Right atrium auricular region (tissue), 2 donors: ENCODE measurements around the gene VPS54. TPM values are rescaled to one million over a fixed set of nuclear protein-coding genes. Genes with fewer than 3 reads are reported as not detected.

Source experiments
- DNase-seq: peaks from one replicate; pipeline ENCODE4 v3.0.0-alpha.2; 2019; ENCODE audit warnings: low spot score
- H3K27ac ChIP-seq, 2 donors: fragments of 200-600 bp; sonication (generic); 1 replicate in 1 of 2; 2 replicates in 1 of 2; pipeline ENCODE4 v1.5.1; 2016 to 2019
- H3K27me3 ChIP-seq, 2 donors: fragments of 200-600 bp; sonication (generic); one replicate each; pipeline versions ENCODE4 v1.5.1 to v1.6.0; 2017 to 2019
- H3K36me3 ChIP-seq: fragments of 200-600 bp; sonication (generic); one replicate; pipeline ENCODE4 v1.5.1; 2016
- H3K4me1 ChIP-seq, 2 donors: fragments of 200-600 bp; sonication (generic); one replicate each; pipeline versions ENCODE4 v1.5.1 to v1.6.0; 2017 to 2019
- H3K4me3 ChIP-seq, 2 donors: fragments of 200-600 bp; sonication (generic); 1 replicate in 1 of 2; 2 replicates in 1 of 2; pipeline ENCODE4 v1.5.1; 2017 to 2019; ENCODE audit warnings: mild to moderate bottlenecking in 1 of 2, moderate library complexity in 1 of 2
- H3K9me3 ChIP-seq, 2 donors: fragments of 200-600 bp; sonication (generic); one replicate each; pipeline ENCODE4 v1.5.1; 2019
- total RNA-seq, 2 donors: library from RNA; depleted of rRNA; stranded (reverse); fragments of >200 nt; gene quantifications; one replicate each; pipeline ENCODE4 v1.1.0, GENCODE V29; 2016
- TF ChIP-seq, protein P1 (sequence below), 2 donors: fragments of 200-600 bp; sonication (generic); IDR thresholded peaks; one replicate each; pipeline ENCODE4 v1.5.1; 2019; ENCODE audit warnings: antibody characterized with exemption in 2 of 2

The VPS54 gene
- total RNA-seq, 2 donors from 2014 or later = 10.9 to 12.5 TPM

DNA sequence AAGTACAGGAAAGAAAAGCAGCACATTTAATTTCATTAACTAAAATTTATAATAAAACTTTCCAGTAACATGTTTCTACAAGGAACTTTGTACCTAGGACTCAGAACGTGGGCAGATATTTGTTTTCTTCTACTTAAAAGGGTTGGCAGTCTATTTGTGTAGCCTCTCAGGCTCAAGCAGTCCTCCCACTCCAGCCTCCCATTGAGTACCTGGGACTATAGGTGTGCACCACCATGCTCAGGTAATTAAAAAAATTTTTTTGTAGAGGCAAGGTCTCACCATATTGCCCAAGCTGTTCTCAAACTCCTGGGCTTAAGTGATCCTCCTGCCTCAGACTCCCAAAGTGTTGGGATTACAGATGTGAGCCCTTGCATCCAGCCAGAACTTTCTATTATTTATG is 140.7 kb downstream of the VPS54 start:
- peaks cover 0 to 41% of the 10 kb centered on the region in 2 donors for H3K4me1 ChIP-seq
- TF ChIP-seq, protein P1, sequence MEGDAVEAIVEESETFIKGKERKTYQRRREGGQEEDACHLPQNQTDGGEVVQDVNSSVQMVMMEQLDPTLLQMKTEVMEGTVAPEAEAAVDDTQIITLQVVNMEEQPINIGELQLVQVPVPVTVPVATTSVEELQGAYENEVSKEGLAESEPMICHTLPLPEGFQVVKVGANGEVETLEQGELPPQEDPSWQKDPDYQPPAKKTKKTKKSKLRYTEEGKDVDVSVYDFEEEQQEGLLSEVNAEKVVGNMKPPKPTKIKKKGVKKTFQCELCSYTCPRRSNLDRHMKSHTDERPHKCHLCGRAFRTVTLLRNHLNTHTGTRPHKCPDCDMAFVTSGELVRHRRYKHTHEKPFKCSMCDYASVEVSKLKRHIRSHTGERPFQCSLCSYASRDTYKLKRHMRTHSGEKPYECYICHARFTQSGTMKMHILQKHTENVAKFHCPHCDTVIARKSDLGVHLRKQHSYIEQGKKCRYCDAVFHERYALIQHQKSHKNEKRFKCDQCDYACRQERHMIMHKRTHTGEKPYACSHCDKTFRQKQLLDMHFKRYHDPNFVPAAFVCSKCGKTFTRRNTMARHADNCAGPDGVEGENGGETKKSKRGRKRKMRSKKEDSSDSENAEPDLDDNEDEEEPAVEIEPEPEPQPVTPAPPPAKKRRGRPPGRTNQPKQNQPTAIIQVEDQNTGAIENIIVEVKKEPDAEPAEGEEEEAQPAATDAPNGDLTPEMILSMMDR (IDR thresholded peaks at IDR 0.05) = no peak
- H3K36me3 ChIP-seq = peaks cover 15% of the 10 kb centered on the region
- H3K4me3 ChIP-seq = no peak overlapping the region
- H3K9me3 ChIP-seq = no peaks in the 10 kb centered on the region
- no peaks in the 10 kb centered on the region for H3K27me3 ChIP-seq
- no peak for DNase-seq
- no peak overlapping the region for H3K27ac ChIP-seq

DNA sequence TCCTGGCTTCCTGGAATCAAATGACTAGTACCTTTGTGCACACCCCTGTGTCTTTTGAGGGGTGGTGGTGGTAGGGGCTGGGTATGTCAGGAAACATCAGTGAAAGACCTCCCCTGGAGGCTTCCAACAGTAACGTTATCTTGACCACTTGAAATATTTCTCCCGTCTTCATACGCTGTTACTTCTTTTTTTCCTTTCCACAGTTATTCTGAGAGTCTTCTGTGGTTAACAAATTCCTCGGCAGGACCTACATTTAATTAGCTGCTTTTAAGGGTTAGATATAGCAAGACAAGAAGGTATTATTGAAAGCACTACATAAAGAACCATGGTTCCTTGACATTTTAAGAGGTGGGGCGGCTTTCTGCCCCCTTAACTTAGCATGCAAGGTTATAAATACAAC is 142.9 kb downstream of the VPS54 start:
- Histone ChIP-seq H3K4me3 (no peak overlapping the region), H3K4me1 (peaks cover 0 to 52% of the 10 kb centered on the region in 2 donors), H3K27me3 (no peaks in the 10 kb centered on the region), H3K36me3 (peaks cover 9% of the 10 kb centered on the region), H3K27ac (peak overlapping the region; percentile 51 to 68), H3K9me3 (no peaks in the 10 kb centered on the region)
- TF ChIP-seq, protein P1 (IDR thresholded peaks at IDR 0.05) = no peak
- no peak for DNase-seq

DNA sequence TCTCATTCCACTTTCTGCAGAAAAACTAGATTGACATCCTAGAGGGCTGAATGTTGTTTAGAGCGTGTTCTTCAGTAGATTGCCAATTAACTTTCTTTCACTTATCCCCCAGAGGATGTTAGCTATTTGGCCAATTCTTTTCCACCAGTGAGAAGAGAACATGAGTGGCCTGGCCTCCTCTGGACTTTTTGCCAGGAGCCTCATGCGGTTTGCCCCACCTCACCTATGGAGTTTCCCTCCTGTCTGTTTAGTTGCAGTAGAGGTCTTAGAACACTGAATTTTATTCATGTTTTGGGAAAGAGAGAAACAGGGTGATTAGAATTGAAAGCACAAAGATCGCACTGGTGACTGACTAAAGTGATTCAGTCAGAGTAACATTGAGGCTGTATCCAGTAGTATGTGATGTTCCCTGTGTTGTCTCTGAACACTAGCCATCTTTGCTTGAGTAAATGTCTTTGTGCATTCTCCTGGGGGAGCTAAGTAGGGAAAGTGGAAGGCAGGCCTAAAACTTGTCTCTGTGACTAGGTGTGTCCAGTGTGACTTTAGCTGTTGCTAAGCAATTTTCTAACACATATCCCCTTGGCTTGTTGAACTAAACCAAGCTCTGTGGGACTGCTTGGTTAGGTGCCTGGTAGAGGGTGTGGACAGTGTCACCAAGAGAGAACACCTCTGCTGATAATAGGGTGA is 143.5 kb downstream of the VPS54 start:
- no peaks in the 10 kb centered on the region for H3K27me3 ChIP-seq
- H3K9me3 ChIP-seq = no peaks in the 10 kb centered on the region
- H3K4me3 ChIP-seq = no peak overlapping the region
- peaks cover 0 to 56% of the 10 kb centered on the region in 2 donors for H3K4me1 ChIP-seq
- TF ChIP-seq, protein P1 (IDR thresholded peaks at IDR 0.05) = no peak
- H3K36me3 ChIP-seq = peaks cover 9% of the 10 kb centered on the region
- peak overlapping the region; percentile 52 to 68 for H3K27ac ChIP-seq
- no peak for DNase-seq

DNA sequence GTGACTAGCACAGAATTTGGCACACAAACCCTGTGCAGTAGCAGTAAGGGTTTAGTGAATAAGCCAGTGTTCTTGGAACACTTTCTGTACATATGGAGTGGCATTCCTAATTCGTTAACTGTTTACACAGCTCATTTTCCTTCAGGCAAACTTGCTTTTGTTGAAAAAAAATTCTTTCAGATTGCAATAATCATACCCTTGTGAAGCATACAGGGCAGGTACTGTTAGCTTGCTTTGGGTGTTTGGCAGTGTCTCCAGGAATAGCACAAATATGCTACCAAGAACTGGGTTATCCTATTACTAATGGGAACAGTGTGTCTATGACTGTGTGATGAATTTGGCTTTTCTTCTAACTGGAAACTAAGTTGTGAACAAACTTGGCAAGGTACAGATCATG is 144.1 kb downstream of the VPS54 start:
- TF ChIP-seq, protein P1 (IDR thresholded peaks at IDR 0.05) = no peak
- Histone ChIP-seq H3K27ac (peak overlapping the region; percentile 52 to 68), H3K36me3 (peaks cover 9% of the 10 kb centered on the region), H3K4me3 (no peak overlapping the region), H3K9me3 (no peaks in the 10 kb centered on the region), H3K27me3 (no peaks in the 10 kb centered on the region), H3K4me1 (peaks cover 0 to 59% of the 10 kb centered on the region in 2 donors)
- no peak for DNase-seq

DNA sequence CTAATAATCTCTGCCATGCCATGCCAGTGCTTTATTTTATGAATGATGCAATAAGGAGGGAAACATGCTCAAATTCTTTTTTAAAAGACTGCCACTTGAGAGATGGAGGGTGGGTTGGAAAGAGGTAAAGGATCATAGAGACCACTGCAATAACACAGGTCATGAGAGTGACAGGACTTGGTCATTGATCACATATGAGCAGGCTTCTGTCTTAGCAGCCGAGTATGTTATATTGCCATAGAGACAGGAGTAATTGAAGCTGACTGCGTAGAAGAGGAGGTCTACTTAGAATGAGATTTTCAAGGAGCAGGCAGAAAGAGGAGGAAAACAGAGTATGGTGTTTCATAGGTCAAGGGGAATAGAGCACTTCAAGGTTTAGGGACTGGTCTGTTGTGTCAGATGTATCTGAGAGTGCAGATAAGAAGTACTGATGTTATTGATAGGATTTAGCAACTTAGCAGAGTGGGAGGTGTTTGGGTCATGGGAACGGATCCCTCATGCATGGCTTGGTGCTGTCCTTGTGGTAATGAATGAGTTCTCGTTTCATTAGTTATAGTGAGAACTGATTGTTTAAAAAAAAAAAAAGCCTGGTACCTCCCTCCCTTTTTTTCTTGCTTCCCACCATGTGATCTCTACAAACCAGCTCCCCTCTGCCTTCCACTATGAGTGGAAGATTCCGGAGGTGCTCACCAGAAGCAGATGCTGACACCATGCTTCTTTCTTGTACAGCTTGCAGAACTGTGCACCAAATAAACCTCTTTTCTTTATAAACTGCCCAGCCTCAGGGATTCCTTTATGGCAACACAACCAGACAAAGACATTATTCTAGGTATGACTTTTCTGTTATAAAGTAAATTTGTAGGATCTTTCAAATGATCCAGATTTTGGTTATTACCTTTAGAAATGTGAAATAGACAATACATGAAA is 144.8 kb downstream of the VPS54 start:
- Histone ChIP-seq H3K4me1 (peaks cover 0 to 60% of the 10 kb centered on the region in 2 donors), H3K36me3 (peaks cover 9% of the 10 kb centered on the region), H3K4me3 (no peak overlapping the region), H3K27ac (peak overlapping the region; percentile 52 to 68), H3K9me3 (no peaks in the 10 kb centered on the region), H3K27me3 (no peaks in the 10 kb centered on the region)
- DNase-seq = no peak
- TF ChIP-seq, protein P1 (IDR thresholded peaks at IDR 0.05) = no peak
